SH-SY5Y (cell line): ENCODE results near the gene BANP.

Experiments
- GATA2 ChIP-seq: IDR thresholded peaks from 2 replicates; pipeline ENCODE4 v1.6.1; 2011; ENCODE audit warnings: mild to moderate bottlenecking, low read depth, low read length
- GATA3 ChIP-seq: IDR thresholded peaks from 2 replicates; pipeline ENCODE4 v1.6.1; 2011; ENCODE audit warnings: low read depth, mild to moderate bottlenecking, low read length, moderate library complexity

DNA sequence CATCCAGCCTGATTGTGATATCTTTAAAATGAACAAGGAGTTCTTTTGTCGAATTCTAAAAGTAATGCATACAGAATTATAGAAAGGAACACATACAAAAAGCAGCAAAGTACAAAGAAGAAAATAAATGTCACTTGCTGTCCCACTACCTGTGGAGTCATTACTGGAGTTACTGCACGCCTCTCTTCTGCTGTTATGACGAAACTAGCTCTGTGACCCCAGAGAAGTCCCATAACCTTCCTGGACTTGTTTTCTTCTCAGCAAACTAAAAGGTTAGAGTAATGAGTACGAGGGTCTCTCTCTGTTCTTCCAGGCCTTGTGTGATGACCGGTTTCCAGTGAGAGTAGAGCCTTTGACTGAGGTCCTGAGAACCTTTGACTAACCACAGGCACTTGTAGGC, 26.9 kb downstream of the BANP start:
- TF ChIP-seq GATA2 (no peak), GATA3 (no peak)
